ENCODE results near the gene ARID1B. TPM values are rescaled to one million over a fixed set of nuclear protein-coding genes. Genes with fewer than 3 reads are reported as not detected.

ARID1B gene
- total and polyA plus RNA-seq, 9 of the 15 experiments (the other 6 are each of a cell fraction or from before 2014, with no cell fraction given) = 12.5 to 50.5 (median 25.8) TPM

GRCh38 chr6:157077251-157077650 lies 300.1 kb downstream of the ARID1B start:
- no peak for ATAC-seq
- Histone ChIP-seq H3K4me1 (replicated peaks in 1 of 2; ENCODE audit: control insufficient read depth in 2 of 2, insufficient read depth in 2 of 2, low read length in 2 of 2) (peaks cover 0 to 7% of the 10 kb centered on the region in 2 experiments; a peak in 3 of 5 replicates), H3K4me2 (ENCODE audit: insufficient read depth, low read length) (no peak overlapping the region), H3K4me3 (no peak overlapping the region), H2AFZ (ENCODE audit: low read depth, low read length) (no peak overlapping the region), H3K79me2 (ENCODE audit: control insufficient read depth, insufficient read depth, low read length) (no peaks in the 10 kb centered on the region), H3K27ac (ENCODE audit: extremely low read depth, low read depth, low read length) (no peak overlapping the region), H3K9me1 (ENCODE audit: control insufficient read depth, insufficient read depth, low read length) (no peaks in the 10 kb centered on the region), H3K36me3 (ENCODE audit: control insufficient read depth, insufficient read depth, low read length) (peaks cover 2% of the 10 kb centered on the region; the same call in 1 of the 3 replicates), H3K9me3 (replicated peaks; ENCODE audit: control insufficient read depth, insufficient read depth, low read depth, low read length) (no peaks in the 10 kb centered on the region), H3K9ac (ENCODE audit: insufficient read depth in 1 of 2, low read depth in 2 of 2, low read length in 2 of 2) (no peak overlapping the region), H4K20me1 (replicated peaks; ENCODE audit: control insufficient read depth, insufficient read depth, low read length) (no peaks in the 10 kb centered on the region), H3K27me3 (ENCODE audit: control insufficient read depth in 2 of 2, insufficient read depth in 2 of 2, low read length in 2 of 2) (no peaks in the 10 kb centered on the region)
- intact Hi-C loops (cut with micrococcal nuclease) (no loop called here), in situ Hi-C loops (cut with MboI) (no loop called here)
- TF ChIP-seq ZNF408 (CRISPR knock-in tag; IDR thresholded peaks at IDR 0.05; ENCODE audit: low read depth) = no peak
- TF ChIP-seq SIN3A (IDR thresholded peaks at IDR 0.05; ENCODE audit: borderline replicate concordance in 2 of 2, control insufficient read depth in 1 of 2, low read depth in 2 of 2, low read length in 2 of 2) = 0 out of 4 replicates have a peak, but pooled peaks of 1 of the 2 experiments have one; percentile 30
- CTCF ChIA-PET (ENCODE audit: low intra/inter-chr PET ratio) = no interaction called here
- FAIRE-seq = no peak
- no TSS peak for BruUV-seq (replicated peaks)
- 90% methylated on average over 7 of the region's 7 CpGs for WGBS (ENCODE audit: insufficient coverage, low coverage, missing lambda C conversion rate)
- POLR2A ChIA-PET = interaction anchor here (1.7 kb wide), 1 partner anchor 10 kb away, joined by 5 read pairs; no protein-coding TSS in a partner anchor
- DNase-seq (ENCODE audit: extremely low read depth in 1 of 4, low spot score in 3 of 4) = no peak

- H4K20me1 ChIP-seq (replicated peaks; ENCODE audit: control insufficient read depth, insufficient read depth, low read length) = no peaks in the 10 kb centered on the region
- ChIA-PET POLR2A (interaction anchor here (1.7 to 2.1 kb wide), 2 partner anchors 8 to 9 kb away, joined by 5 read pairs; no protein-coding TSS in a partner anchor), CTCF (ENCODE audit: low intra/inter-chr PET ratio) (no interaction called here)
- peaks cover 2% of the 10 kb centered on the region; the same call in 1 of the 3 replicates for H3K36me3 ChIP-seq (ENCODE audit: control insufficient read depth, insufficient read depth, low read length)
- no peaks in the 10 kb centered on the region for H3K79me2 ChIP-seq (ENCODE audit: control insufficient read depth, insufficient read depth, low read length)
- H3K4me2 ChIP-seq (ENCODE audit: insufficient read depth, low read length) = no peak overlapping the region
- peaks cover 0 to 7% of the 10 kb centered on the region in 2 experiments; a peak in 3 of 5 replicates for H3K4me1 ChIP-seq (replicated peaks in 1 of 2; ENCODE audit: control insufficient read depth in 2 of 2, insufficient read depth in 2 of 2, low read length in 2 of 2)
- intact Hi-C loops (cut with micrococcal nuclease) = no loop called here
- no peak overlapping the region for H2AFZ ChIP-seq (ENCODE audit: low read depth, low read length)
- no TSS peak for BruUV-seq (replicated peaks)
- H3K9me3 ChIP-seq (replicated peaks; ENCODE audit: control insufficient read depth, insufficient read depth, low read depth, low read length) = no peaks in the 10 kb centered on the region
- H3K9ac ChIP-seq (ENCODE audit: insufficient read depth in 1 of 2, low read depth in 2 of 2, low read length in 2 of 2) = no peak overlapping the region
- DNase-seq (ENCODE audit: extremely low read depth in 1 of 4, low spot score in 3 of 4) = no peak
- FAIRE-seq = no peak
- WGBS (ENCODE audit: insufficient coverage, low coverage, missing lambda C conversion rate) = 83% methylated on average over 3 of the region's 3 CpGs
- no peak for ATAC-seq
- H3K27me3 ChIP-seq (ENCODE audit: control insufficient read depth in 2 of 2, insufficient read depth in 2 of 2, low read length in 2 of 2) = no peaks in the 10 kb centered on the region
- no peak overlapping the region for H3K4me3 ChIP-seq
- H3K9me1 ChIP-seq (ENCODE audit: control insufficient read depth, insufficient read depth, low read length) = no peaks in the 10 kb centered on the region
- no peak overlapping the region for H3K27ac ChIP-seq (ENCODE audit: extremely low read depth, low read depth, low read length)
- in situ Hi-C loops (cut with MboI) = no loop called here
- TF ChIP-seq HES1 (IDR thresholded peaks at IDR 0.05; ENCODE audit: low read depth) (no peak), CBX1 (IDR thresholded peaks at IDR 0.05; ENCODE audit: low read depth) (no peak), FOS (IDR thresholded peaks at IDR 0.05; ENCODE audit: extremely low read depth, insufficient read length) (no peak), STAT6 (CRISPR knock-in tag; IDR thresholded peaks at IDR 0.05) (no peak), THRA (IDR thresholded peaks at IDR 0.05) (no peak), SIRT6 (IDR thresholded peaks at IDR 0.05; ENCODE audit: low read depth, low read length) (no peak), MCM5 (IDR thresholded peaks at IDR 0.05; ENCODE audit: low read depth) (no peak)
Measured at GRCh38 chr6:157078326-157078725, 301.1 kb downstream of the ARID1B start.
